ENCODE results near the gene RIN1. TPM values are rescaled to one million over a fixed set of nuclear protein-coding genes. Genes with fewer than 3 reads are reported as not detected.
"Not testable (repeated sequence)": the region's sequence is repeated elsewhere in the genome, so short reads cannot be mapped to it uniquely, and the experiment has no call there.

The RIN1 gene
- total RNA-seq, 1 donor from 2014 or later, result 8.2 TPM

DNA sequence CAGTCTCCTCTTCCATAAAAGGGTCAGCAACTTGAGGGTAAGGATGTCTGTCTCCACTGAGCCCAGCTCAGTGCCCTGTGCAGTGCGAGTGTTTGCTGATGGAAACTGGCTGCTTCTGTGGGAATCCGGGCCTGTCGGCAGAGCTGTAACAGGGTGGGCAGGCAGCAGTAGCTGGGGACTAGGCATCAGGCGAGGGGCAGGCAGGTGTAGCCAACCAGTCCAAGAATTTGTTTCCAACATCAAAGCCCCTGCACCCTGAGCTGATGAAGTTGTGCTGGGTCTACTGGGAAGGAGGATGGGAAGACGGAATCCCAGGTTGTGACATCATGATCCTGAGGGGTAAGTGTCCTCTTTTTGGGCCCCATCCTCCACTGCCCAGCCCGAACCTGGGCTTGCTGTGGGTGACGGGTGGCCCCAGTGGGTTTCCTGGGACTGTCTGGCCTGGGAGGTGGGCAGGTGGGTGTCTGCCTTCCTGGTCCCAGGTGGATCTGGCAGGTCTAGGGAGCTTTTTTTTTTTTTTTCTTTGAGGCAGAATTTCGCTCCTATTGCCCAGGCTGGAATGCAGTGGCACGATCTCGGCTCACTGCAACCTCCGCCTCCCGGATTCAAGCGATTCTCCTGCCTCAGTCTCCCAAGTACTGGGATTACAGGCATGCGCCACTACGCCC lies 24.3 kb upstream of the RIN1 start:
- DNase-seq (no peak), ATAC-seq (no peak)
- Histone ChIP-seq H3K27me3 (ENCODE audit: low read depth) (no peaks in the 10 kb centered on the region), H3K4me1 (peaks cover 15% of the 10 kb centered on the region), H3K27ac (no peak overlapping the region), H3K9me3 (no peaks in the 10 kb centered on the region), H3K4me3 (no peak overlapping the region), H3K36me3 (no peaks in the 10 kb centered on the region)
- intact Hi-C loops (cut with DNase I), result no loop called here
- TF ChIP-seq, protein P1, sequence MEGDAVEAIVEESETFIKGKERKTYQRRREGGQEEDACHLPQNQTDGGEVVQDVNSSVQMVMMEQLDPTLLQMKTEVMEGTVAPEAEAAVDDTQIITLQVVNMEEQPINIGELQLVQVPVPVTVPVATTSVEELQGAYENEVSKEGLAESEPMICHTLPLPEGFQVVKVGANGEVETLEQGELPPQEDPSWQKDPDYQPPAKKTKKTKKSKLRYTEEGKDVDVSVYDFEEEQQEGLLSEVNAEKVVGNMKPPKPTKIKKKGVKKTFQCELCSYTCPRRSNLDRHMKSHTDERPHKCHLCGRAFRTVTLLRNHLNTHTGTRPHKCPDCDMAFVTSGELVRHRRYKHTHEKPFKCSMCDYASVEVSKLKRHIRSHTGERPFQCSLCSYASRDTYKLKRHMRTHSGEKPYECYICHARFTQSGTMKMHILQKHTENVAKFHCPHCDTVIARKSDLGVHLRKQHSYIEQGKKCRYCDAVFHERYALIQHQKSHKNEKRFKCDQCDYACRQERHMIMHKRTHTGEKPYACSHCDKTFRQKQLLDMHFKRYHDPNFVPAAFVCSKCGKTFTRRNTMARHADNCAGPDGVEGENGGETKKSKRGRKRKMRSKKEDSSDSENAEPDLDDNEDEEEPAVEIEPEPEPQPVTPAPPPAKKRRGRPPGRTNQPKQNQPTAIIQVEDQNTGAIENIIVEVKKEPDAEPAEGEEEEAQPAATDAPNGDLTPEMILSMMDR (IDR thresholded peaks at IDR 0.05), result no peak

DNA sequence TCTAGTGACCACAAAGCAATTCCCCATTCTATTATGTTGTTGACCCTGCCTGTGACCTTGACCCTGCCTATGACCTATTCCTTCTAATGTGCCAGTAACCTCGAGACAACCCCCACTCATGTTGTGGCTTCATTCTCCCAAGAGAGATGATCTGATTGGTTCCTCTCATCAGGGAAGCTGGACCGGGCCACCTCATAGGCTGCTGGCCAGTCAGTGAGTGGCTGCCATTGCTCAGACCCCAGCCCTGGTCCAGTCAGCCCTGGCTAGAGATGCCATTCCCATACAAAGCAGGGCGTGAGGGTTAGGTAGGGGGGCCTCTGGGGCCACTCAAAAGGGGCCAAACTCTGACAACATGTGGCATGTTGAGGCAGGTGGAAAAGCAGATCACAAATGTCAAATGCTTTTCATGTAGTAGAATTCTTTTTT lies 23.4 kb upstream of the RIN1 start:
- TF ChIP-seq, protein P1 (IDR thresholded peaks at IDR 0.05), result no peak
- H3K27me3 ChIP-seq (ENCODE audit: low read depth), result no peaks in the 10 kb centered on the region
- intact Hi-C loops (cut with DNase I), result no loop called here
- no peak for ATAC-seq
- no peak for DNase-seq
- no peaks in the 10 kb centered on the region for H3K9me3 ChIP-seq
- H3K36me3 ChIP-seq, result no peaks in the 10 kb centered on the region
- H3K4me1 ChIP-seq, result peaks cover 15% of the 10 kb centered on the region
- no peak overlapping the region for H3K4me3 ChIP-seq
- no peak overlapping the region for H3K27ac ChIP-seq

DNA sequence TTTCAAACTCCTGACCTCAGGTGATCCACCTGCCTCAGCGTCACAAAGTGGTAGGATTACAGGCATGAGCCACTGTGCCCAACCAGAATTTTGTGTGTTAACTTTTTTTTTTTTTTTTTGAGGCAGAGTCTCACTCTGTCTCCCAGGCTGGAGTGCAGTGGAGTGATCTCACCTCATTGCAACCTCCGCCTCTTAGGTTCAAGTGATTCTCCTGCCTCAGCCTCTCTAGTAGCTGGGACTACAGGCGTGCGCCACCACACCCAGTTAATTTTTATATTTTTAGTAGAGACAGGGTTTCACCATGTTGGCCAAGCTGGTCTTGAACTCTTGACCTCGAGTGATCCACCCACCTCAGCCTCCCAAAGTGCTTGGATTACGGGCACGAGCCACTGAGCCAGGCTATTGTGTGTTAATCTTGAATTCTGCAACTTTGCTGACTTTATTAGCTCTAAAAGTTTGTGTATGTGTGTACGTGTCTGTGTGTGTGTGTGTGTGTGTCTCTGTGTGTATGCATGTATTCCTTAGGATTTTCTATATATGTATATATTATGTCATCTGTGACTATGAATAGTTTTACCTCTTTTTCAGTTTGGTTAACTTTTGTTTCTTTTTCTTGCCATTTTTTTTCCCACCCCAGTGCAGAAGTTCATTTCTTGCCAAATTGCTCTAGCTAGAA lies 14.5 kb upstream of the RIN1 start:
- H3K9me3 ChIP-seq; H3K4me3 ChIP-seq; ATAC-seq; H3K27me3 ChIP-seq (ENCODE audit: low read depth); intact Hi-C loops (cut with DNase I); H3K36me3 ChIP-seq: not testable (repeated sequence)
- peaks cover 16% of the 10 kb centered on the region for H3K4me1 ChIP-seq
- DNase-seq, result peak; percentile 21
- H3K27ac ChIP-seq, result peak overlapping the region; percentile 2

DNA sequence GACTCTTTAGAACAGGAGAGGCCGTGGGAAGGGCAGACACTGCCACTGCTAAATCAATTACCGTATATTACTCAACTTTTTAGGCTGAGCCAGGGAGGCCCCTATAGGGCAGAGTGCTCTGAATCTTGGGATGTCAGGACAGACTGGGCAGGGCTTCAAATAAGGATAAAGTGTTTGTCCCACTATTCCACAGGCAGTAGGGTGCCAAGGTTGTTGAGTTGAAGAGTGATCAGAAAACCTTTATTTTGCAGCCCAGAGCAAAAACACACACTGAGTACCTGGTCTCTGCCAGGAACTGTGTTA lies 12.8 kb upstream of the RIN1 start:
- Histone ChIP-seq H3K27me3 (ENCODE audit: low read depth) (no peaks in the 10 kb centered on the region), H3K4me3 (no peak overlapping the region), H3K4me1 (peaks cover 28% of the 10 kb centered on the region), H3K27ac (peak overlapping the region; percentile 25), H3K9me3 (no peaks in the 10 kb centered on the region), H3K36me3 (no peaks in the 10 kb centered on the region)
- ATAC-seq (no peak), DNase-seq (no peak)
- intact Hi-C loops (cut with DNase I), result no loop called here
- TF ChIP-seq, protein P1 (IDR thresholded peaks at IDR 0.05), result no peak

DNA sequence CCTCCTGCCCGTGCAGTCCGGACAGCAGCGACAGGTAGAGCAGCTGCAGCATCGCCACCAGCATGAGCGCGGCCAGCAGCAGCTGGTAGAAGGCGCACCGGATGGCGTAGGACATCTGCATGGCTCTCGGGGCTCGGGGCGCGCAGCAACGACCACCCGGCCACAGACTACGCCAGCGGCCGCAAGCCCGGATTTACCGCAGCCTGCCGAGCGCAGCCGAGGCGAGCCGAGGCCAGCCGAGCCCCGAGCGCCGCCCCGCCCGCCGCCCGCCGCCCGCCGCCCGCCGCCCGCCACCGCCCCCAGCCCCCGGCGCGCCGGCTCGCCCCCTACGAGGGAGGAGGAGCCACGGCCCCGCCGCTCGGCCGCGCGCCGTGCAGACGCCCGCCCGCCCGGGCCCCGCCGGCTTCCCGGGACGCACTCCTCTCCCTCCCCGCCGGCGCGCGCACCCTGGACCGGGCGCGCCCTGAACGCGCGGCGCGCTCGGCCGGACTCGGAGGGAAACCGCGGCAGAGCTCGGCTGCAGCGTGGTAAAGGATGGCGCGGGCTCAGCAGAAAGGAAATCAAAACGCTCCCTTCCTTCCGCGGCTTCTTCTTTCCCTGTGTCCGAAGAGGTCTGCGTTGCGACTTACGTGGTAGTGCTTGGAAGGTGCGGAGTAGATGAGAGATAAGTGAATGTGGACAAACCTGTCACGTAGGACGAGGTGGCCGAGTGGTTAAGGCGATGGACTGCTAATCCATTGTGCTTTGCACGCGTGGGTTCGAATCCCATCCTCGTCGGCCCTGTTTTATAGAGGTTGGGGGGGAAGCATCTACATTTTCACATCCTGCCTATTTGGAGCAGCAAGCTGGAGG lies 11.4 kb upstream of the RIN1 start, which contains the start of gene B4GAT1:
Gene B4GAT1, minus strand, starts transcription at position 205 of the 852 bp plus-strand sequence. Its CDS starts 84 bp downstream, at position 121.
- Histone ChIP-seq H3K9me3 (no peaks in the 10 kb centered on the region), H3K4me1 (peaks cover 39% of the 10 kb centered on the region), H3K27me3 (ENCODE audit: low read depth) (no peaks in the 10 kb centered on the region), H3K27ac (peak within 1 kb of the TSS; percentile 89), H3K36me3 (peaks cover under 1% of the 10 kb centered on the region), H3K4me3 (peak within 1 kb of the TSS; percentile 85)
- TF ChIP-seq, protein P1 (IDR thresholded peaks at IDR 0.05), result no peak
- intact Hi-C loops (cut with DNase I), result no loop called here
- DNase-seq, result peak; percentile 84
- ATAC-seq, result peak; percentile 81 to 84

All from lower lobe of right lung (tissue), 2 donors.